Renal pelvis (tissue), 4 donors: ENCODE results near the gene ABCC10. TPM values are rescaled to one million over a fixed set of nuclear protein-coding genes. Genes with fewer than 3 reads are reported as not detected.

Source experiments
- DNase-seq: peaks from one replicate; pipeline ENCODE4 v3.0.0-alpha.2; 2013
- polyA plus RNA-seq, 3 donors: library from polyadenylated mRNA; unstranded; fragments of 120-200 nt; gene quantifications; one replicate each; pipeline ENCODE4 v1.2.1, GENCODE V29; 2013; ENCODE audit not compliant: insufficient read length in 3 of 3

ABCC10 gene
- polyA plus RNA-seq, 3 donors: 22.9 to 30.4 (median 28.9) TPM

DNA sequence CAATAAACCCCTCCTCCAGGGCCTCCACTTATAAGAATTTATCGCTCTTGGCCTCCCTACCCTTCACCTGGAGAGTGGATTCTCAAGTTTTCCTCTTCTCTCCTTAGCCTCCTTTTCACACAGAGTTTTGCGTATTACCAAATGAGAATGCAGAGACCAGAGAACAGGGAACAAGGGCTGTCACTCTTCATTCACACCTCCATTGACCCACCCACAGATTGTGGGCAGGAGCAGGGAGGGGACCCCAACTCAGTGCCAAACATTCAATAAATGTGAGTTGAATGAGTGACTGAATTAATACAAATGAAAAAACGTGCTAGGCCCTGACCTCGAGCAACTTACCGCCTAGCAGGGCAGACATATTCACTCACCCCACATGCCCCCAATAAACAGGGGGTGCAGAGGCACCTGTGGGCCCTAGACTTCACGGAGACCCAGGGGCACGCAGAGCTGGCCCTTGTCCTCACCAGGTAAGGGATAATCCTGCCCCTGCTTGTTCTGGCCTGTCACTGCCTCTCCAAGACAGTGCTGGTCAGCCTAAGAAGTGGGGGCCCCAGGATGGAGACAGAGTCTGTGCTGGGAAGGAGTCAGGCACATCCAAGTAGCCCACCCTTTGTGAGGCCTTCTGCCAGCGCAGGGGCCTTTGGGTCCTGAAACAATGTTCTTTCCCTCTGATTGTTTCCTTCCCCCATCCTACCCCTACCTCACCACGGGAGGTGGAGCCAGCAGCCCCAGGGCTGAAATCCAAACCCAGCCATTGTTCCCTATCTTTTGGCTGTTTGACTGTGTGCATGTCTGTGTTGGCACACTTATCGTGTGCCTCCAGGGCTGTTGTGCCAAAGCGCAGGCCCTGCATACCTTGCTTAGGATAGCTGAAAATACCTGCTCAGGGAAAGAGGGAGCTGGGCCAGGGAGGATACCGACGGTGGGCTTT, 41.7 kb downstream of the ABCC10 start:
- DNase-seq: no peak

DNA sequence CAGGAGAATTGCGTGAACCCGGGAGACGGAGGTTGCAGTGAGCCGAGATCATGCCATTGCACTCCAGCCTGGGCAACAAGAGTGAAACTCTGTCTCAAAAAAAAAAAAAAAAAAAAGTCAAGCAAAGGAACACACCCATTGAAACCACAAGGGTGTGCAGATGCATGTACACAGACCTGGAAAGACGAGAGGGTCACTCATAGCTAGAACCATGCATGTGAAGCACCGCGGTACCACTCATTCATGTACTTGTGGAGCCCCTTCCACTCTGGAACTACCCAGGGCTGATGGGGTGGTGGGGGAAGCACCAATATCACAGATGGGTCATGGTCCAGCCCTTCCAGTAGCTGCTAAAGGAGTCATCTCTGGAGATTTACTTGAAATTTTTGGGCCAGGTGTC, 42.6 kb downstream of the ABCC10 start:
- no peak for DNase-seq

DNA sequence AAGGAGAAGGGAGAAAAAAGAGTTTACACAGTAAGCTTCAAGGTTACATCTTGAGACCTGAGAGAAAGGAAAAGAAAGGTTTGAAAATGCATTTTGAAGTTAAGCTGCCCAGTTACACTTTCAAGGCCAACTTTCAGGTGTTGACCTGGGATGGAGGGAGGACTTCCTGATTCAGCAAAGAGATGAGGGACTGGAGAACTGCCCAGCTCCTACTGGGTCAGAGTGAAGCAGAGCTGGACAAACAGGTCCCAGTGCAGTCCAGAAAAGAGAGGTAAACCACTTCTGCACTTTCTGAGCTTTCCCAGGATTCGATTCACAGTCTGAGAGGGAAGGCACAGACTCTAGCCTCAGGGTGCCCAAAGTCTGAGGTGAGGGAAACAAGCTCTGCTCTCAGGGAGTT, 44.1 kb downstream of the ABCC10 start:
- no peak for DNase-seq

DNA sequence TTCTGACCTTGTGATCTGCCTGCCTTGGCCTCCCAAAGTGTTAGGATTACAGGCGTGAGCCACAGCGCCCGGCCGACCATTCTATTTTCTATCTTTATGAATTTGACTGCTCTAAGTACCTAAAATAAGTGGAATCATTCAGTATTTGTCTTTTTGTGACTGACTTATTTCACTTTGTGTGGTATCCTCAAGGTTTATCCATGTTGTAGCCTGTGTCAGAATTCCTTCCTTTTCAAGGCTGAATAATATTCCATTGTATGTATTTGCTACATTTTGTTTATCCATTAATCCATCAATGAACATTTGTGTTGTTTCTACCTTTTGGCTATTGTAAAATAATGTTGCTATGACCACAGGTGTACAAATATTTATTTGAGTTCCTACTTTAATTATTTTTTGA, 45.2 kb downstream of the ABCC10 start:
- DNase-seq: no peak

DNA sequence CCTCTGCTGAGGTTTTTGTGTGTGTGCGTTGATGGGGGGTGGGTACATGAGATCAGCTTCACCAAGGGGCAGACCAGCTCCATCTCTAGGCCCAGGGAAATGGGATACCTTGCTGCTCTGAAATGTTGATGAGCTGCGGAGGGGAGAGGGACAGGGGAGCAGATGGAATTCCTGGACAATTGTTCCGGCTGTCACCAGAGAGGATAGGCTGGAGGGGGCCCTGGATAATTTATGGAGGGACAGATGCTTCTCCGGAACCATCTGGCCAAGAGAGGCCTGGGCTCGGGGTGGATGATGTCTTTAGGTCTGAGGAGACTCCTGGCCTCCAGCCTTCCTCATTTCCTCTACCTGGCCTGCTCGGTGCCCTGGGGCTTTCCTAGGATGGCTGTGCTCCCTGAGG, 48.2 kb downstream of the ABCC10 start:
- DNase-seq: no peak

DNA sequence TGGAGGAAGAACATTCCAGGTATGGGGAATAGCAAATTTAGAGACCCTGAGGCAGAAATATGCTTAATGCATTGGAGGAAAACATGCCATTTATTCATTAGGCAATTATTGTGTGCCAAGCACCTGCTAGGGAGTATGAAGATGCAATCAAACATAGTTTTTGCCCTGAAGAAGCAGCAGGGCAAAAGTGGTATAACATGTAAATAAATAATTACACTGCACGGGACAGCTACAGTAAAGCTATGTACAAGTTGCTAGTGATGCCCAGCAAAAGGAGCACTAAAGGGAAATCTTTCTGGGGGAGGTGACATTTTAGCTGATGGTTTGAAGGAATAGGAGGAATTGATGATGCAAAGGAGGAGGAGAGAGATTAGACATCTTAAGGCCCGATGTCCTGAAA, 49.4 kb downstream of the ABCC10 start:
- no peak for DNase-seq

DNA sequence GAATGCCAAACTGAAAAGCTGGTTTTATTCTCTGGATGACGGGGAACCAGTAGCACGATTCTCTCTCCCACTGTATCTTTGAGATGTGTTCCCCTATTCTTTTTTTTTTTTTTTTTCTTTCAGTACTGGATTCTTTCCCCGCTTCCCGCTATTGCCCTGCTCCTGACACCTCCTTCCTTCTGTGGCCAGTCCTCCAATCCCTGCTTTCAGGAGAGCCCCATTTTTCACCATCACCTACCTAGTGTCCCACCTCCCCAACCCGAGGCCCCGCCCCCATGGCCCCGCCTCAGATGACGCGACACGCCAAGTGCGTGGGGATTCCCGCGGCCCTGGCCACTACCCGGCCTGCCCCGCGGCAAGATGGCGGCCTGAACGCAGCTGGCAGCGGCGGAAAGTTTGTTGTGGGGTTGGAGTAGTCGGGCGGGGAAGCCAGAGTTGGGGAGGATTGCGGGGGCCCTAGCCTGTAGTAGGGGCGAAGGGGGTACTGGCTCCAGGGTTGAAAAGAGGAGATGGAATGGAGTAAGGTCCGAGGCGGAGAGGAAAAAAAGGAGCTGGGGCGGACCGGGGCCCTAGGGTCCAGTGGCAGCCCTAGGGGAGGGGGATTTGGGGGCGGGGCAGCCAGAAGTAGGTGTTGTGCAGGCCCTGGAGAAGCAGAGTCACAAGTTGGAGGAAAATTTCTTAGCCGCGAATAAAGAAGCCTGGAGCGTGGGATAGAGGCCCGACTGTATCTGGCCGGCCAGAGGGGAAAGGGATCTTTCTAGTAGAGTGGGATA, 50.1 kb downstream of the ABCC10 start, which contains the start of gene TJAP1:
TSS of gene TJAP1 (plus strand) at position 336 of the 773 bp plus-strand sequence. CDS start 21,432 bp downstream, outside the sequence.
- peak; percentile 92 for DNase-seq

DNA sequence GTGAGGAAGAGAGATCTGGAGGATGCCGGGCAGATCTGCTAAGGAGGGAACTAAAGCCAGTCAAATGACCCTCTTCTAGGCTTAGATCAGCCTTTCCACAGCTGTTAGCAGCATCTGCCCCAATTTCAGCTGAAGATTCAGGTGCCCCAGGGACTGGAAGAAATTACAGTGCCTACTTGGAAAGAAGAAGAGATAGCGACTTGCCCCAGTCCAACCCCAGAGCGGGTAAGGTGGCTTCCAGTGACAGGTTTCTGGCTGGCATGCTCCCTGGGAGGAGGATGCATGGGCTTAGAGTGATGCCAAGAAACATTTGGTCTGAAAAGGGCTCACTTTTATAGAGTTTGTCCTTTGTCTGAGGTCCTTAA, 50.6 kb downstream of the ABCC10 start:
- no peak for DNase-seq

DNA sequence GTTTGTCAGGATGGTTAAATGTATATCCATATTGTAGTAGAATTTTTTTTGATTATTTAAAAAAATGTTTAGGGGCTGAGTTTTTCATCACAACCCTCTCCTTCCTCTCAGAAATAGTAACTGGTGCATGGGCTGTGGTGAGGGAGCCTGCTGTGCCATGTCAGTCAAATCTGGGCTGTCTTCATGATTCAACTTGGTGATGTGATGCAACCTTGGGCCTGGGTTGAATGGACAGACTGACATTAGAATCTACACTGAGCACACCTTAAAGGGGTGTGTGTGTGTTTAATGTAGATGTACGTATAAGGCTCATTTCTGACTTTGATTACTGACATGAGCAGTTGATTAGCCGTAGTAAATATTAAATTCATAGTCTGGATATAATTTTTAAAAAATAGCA, 53.7 kb downstream of the ABCC10 start:
- no peak for DNase-seq

DNA sequence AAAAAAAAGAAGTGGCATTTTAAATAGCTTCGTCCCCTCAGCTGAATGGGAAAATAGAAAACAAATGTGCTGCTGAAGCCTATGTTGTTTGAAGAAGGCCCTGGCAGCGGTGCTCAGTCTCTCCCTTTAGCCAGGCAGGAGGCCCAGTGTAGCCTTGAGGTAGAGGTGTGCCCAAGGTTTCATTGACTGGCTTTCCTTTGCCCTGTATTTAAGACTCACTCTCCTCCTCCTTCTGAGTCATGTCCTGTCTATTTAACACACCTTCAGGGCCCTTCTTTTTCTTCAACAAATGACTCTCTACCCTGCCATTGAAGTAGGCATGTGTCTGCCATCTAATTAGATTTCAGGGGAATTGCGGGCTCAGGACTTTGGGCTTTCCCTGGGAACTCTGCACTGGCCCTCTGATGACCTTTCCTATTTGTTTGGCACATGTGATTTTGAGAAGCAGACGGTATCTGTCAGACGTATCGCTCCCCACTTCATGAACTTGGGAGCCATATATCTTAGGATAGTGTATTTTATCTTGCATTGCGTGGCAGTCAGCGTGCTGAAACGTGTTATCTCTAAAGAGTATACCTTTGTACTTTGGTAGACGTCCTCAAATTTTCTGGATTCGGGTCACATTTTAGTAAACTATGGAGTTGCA, 54.4 kb downstream of the ABCC10 start:
- DNase-seq: no peak

DNA sequence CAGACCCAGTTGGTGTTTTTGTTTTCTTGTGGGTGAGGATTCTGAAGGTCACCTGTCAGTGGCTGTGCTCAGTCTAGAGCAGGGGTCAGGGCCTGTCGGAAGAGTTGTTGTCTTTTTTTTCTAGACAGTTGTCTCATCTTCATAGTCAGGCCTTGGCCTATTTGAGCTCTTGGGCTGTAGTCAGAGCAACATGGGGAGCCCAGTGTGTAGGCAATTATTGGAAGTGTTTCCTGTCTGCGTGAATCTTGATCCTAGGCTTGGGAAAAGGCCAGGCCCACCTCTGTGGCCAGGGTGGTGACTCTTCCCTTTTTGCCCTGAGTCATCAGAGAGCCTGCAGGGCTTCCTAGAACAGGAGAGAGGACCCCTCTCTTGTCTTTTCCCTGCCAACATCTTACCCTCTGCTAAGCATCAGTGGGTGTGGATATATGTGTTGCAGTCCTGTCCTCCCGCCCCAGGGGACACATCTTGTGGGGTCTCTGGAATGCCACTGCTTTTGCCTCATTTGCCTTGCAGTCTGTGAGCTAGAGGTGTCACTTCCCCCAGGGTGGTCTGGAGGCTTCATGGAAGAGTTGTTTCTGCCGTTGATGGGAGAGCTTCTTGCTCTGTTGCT, 61.4 kb downstream of the ABCC10 start:
- DNase-seq: no peak

DNA sequence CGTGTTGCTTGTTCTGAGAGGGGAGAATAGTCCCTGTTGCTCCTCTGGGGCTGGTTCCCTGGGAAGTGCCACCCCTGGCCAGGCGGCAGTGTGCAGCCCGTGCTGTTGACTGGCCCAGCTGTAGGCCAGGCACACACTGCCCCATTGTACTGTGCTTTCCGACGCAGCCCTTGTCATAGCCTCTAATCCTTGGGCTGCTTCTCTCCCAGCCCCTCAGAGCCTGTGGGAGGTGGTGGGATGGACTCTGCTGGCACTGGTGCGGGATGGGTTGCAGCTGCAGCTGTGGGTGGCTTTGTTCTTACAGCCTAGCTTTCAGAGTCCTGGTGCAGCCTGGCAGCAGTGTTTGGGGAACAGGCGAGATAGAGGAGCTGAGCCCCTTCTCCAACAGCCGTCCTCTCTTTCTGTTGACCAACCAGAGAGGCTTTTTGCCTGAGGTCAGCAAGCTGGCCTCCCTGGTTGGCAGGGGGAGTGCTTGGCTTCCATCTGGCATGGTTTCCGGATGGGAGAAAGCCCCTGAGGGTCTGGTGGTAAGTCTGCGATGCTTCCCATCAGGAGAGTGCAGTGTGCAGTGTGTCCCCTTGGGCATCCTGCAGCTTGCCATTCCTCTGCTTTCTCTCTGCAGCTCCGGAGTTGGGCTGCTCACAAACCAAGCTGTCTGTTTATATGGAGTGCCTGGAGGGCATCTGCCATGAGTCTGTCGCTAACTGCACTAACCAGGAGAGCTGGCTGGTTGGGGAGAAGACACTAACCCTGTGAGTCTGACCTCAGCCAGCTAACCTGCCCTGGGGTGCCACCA, 62.1 kb downstream of the ABCC10 start:
- no peak for DNase-seq

DNA sequence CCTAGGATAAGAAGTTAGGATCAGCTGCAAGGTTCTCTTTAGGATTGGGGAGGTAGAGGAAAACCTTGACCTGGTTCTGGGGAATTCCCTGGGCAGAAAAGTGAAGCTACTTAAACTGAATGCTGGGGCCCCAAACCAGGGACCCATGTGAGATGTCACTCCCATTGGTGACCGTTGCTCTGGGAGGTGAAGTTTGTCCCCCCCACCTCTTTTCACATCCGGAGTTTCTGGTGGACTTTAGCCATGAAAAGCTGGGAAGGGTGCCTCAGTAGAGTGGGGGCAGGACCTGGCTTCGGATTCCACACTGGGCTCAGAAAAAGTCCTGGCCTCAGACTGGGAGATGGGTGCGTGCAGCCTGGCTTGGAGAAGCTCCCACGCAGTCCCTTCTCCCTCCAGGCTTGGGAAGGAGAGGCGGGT, 63.2 kb downstream of the ABCC10 start:
- no peak for DNase-seq

DNA sequence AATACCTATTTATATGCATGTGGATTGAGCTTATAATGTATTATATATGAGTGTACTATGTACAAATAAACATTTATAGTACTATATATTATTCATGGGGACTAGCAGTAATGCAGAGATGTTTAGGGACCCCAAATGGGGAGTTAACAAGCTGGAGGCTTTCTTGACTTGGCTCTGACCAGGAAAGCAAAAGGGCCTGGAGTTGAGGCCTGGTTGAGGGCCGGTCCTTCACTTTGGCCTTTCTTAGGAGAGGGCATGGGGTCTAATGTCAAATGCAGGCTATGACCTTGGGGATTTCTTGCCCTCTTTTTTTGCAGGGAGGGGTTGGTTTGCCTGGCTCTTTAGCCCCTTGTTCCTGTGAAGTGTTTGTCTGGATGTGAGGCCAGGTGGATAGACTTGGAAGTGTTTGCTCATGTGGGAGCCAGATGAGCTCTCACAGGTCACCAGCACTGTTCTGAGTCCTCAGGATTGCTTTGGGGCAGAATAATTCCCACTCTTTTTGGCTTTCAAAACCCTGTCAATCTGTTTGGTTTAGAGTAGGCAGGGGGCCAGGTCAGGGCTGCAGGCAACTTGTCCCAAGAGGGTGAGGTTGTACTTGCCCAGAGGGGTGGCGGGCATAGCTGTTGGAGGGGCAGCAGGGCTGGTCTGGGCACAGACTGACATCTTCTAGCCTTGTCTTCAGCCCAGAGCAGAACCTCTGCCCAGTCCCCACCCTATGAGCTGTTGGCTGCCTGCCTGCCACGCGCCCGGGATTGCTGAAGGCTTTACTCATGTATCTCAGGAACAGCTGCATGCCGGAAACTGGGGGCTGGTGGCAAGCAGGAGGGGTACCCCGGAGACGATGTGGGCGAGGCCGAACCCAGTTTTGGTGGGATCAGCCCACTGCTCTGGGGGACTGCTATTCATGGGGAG, 64.7 kb downstream of the ABCC10 start:
- DNase-seq: no peak

DNA sequence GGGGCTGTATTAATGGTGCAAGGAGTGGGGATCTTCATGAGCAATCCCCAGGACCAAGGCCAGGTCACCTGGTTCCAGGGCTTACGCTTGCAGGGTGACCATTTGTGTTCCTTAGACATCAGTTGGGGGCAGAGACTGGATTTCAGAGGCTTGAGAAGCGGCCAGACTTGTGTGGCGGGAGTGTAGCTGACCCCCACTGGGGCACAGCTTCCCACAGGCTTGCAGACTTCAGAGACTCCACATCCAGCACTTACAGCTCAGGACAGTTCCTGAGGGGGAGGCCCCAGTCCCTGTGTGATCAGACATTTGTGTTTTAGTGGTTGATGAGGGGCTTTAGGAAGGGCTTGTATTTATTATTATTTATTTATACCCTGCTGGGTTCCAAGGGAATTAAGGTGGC, 65.3 kb downstream of the ABCC10 start:
- no peak for DNase-seq

DNA sequence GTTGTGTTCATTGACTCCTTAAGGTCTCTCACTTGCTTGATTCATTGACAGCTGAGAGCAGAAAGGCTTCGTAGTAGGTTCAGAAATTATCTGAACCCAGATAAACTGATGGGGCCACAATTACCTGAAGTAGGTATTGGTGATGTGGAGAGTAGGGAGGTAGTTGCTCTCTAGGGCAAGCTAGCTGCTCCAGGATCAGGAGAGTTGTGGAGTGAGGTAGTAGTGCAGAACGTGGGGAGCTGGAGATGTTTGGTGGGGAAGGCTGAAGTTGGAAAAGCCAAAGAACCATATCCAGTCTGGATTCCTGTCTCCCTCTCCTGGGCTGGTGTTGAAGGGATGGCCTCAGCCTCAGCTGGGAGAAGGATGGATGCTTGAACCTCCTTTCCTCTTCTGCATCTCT, 65.9 kb downstream of the ABCC10 start:
- DNase-seq: no peak

DNA sequence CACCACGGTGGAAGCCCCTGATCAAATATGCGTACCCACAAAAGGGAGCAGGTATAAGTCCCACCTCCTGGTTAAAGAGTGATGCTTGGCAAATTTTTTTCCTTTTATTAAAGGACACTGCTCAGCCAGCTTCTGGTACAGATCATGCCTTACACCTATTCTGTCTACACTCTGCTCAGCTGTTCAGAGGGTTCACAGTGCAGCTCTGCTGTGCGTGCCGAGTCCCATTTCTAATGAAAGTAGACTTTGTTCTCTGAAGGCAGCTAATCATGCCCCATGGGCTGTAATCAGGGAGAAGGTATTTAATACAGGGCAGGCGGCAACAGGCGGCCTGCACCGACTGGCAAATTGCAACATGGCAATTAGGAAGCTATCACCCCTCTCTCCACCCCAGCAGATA, 66.5 kb downstream of the ABCC10 start:
- DNase-seq: no peak

DNA sequence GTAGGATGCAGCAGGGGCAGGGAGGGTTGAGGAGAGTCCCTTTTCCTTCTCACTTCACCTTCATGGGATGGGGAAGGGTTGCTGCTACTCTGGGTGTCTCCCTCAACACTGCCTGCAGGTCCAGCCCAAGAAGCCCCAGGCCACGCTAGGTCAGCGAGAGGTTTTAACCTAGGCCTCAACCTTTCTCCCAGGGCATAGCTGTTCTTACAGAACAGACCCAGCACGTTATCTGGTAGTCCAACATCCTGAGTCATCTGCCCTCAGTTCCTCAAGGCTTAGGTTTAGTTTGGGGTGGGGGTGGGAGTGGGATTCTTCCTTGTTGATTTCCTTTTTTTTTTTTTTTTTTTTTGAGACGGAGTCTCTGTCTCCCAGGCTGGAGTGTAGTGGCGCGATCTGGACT, 67.0 kb downstream of the ABCC10 start:
- no peak for DNase-seq

DNA sequence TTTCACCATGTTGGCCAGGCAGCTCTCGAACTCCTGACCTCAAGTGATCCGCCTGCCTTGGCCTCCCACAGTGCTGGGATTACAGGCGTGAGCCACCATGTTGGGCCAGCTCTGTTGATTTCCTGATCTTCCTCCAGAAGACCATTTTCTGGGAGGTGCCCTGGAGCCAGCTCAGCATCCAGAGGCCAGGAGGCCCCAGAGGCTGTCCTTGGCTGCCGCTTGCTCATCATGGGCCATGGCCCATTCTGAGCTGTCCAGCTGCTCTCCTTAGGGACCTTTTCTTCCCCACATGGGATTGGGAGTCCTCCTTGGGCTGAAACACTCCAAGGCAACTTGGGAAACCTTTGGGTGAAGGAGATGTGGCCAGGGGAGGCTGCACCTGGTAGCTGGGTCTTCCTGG, 67.4 kb downstream of the ABCC10 start:
- DNase-seq: no peak

DNA sequence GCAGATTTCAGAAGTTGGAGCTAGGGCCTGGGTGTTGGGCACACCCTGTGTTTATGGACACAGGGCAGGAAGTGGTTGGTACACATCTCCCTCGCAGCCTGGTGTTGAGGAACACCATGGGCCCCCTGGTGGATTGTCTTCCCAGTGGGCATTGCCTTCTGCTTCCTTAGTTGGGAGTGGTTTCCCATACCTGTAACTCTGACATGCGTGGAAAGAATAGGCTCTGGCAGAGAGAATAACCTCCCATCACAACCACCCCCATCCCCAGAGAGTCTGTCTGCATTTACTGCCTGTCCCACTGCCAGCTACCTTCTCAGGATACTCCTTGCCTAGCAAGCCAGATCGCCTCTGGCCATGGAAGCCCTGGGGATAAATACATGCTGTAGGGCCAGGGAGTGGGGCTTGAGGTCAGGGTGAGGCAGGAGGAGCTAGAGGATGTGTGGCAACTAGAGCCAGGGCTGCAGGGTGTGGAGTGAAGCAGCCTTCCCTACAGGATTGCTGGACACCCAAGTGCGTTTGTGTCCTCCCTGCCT, 68.1 kb downstream of the ABCC10 start:
- DNase-seq: no peak
